ENCODE data around the gene C1orf159. TPM values are rescaled to one million over a fixed set of nuclear protein-coding genes. Genes with fewer than 3 reads are reported as not detected.

The C1orf159 gene
- total and polyA plus RNA-seq, 2 donors from 2014 or later: 8.6 to 14.8 TPM

DNA sequence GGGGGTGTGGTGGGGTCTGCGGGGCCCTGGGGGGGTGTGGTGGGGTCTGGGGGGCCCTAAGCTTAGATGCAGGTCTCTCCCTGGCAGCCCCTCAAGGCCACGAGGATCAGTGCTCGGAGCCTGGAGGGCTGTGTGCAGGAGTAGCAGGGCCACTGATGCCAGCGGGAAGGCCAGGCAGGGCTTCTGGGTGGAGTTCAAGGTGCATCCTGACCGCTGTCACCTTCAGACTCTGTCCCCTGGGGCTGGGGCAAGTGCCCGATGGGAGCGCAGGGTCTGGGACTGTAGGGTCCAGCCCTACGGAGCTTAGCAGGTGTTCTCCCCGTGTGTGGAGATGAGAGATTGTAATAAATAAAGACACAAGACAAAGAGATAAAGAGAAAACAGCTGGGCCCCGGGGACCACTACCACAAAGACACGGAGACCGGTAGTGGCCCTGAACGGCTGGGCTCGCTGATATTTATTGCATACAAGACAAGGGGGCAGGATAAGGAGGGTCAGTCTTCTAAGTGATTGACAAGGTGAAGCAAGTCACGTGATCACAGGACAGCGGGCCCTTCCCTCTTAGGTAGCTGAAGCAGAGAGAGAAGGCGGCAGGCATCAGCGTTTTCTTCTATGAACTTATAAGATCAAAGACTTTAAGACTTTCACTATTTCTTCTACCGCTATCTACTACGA is 50.5 kb downstream of the C1orf159 start:
- Histone ChIP-seq H3K9me3 (ENCODE audit: control insufficient read depth in 2 of 3, insufficient read depth in 1 of 3, low read length in 3 of 3) (no peaks in the 10 kb centered on the region), H3K4me3 (ENCODE audit: low read length in 3 of 3) (no peak overlapping the region), H3K4me1 (ENCODE audit: control insufficient read depth in 2 of 3, insufficient read depth in 2 of 3, low read depth in 1 of 3, low read length in 3 of 3) (peaks cover 0 to 9% (median 0%) of the 10 kb centered on the region in 3 donors), H3K9ac (ENCODE audit: low read length in 3 of 3) (no peak overlapping the region), H3K27ac (ENCODE audit: low read depth in 2 of 2, low read length in 2 of 2) (no peak overlapping the region), H3K36me3 (ENCODE audit: control insufficient read depth in 2 of 3, insufficient read depth in 3 of 3, low read length in 3 of 3) (no peaks in the 10 kb centered on the region), H3K27me3 (ENCODE audit: control insufficient read depth, insufficient read depth, low read length) (peaks cover 2% of the 10 kb centered on the region)
- FAIRE-seq (no peak), DNase-seq (peak in 1 of 5 donors; percentile 26)
- TF ChIP-seq, protein P1, sequence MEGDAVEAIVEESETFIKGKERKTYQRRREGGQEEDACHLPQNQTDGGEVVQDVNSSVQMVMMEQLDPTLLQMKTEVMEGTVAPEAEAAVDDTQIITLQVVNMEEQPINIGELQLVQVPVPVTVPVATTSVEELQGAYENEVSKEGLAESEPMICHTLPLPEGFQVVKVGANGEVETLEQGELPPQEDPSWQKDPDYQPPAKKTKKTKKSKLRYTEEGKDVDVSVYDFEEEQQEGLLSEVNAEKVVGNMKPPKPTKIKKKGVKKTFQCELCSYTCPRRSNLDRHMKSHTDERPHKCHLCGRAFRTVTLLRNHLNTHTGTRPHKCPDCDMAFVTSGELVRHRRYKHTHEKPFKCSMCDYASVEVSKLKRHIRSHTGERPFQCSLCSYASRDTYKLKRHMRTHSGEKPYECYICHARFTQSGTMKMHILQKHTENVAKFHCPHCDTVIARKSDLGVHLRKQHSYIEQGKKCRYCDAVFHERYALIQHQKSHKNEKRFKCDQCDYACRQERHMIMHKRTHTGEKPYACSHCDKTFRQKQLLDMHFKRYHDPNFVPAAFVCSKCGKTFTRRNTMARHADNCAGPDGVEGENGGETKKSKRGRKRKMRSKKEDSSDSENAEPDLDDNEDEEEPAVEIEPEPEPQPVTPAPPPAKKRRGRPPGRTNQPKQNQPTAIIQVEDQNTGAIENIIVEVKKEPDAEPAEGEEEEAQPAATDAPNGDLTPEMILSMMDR (IDR thresholded peaks at IDR 0.05; ENCODE audit: borderline replicate concordance, extremely low read depth, insufficient read depth): no peak
- intact Hi-C loops (cut with DNase I): no loop called here

DNA sequence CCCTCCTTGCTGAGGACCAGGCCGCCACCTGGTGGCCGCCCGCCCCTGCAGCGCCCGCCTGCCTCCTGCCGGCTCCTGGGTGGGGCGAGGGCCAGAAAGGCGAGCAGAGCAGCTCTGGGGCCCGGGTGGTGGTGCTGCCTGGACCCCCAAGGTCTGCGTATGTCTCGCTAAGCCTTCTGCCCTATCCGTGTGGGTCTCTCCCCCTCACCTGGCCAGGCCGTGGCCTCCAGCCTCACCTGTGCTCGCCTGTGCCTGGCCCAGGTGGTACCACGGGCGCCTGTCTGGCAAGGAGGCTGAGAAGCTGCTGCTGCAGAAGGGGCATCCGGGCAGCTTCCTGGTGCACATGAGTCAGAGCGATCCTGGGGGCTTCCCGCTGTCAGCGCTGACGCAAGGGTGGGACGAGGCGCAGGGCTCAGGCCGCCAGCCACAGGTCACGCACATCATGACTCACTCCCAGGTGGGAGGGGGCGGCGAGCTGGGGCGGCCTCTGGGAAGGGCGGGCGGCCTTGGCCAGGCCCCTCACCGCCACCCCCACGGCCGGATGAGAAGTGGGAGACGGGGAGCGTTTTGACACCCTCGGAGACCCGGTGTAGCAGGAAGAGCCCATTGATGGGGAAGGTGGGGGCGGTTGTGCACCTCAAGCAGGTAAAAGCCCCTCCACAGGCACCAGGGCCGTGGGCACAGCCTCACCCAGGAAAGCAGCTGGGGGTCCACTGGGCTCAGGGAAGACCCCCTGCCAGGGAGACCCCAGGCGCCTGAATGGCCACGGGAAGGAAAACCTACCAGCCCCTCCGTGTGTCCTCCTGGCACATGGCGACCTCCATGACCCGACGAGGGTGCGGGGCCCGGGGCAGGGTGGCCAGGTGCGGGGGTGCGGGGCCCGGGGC is 51.7 kb downstream of the C1orf159 start:
- TF ChIP-seq, protein P1 (IDR thresholded peaks at IDR 0.05; ENCODE audit: borderline replicate concordance, extremely low read depth, insufficient read depth): peak; percentile 91
- peaks cover 6% of the 10 kb centered on the region for H3K27me3 ChIP-seq (ENCODE audit: control insufficient read depth, insufficient read depth, low read length)
- peak; percentile 56 to 94 (median 60) for DNase-seq

DNA sequence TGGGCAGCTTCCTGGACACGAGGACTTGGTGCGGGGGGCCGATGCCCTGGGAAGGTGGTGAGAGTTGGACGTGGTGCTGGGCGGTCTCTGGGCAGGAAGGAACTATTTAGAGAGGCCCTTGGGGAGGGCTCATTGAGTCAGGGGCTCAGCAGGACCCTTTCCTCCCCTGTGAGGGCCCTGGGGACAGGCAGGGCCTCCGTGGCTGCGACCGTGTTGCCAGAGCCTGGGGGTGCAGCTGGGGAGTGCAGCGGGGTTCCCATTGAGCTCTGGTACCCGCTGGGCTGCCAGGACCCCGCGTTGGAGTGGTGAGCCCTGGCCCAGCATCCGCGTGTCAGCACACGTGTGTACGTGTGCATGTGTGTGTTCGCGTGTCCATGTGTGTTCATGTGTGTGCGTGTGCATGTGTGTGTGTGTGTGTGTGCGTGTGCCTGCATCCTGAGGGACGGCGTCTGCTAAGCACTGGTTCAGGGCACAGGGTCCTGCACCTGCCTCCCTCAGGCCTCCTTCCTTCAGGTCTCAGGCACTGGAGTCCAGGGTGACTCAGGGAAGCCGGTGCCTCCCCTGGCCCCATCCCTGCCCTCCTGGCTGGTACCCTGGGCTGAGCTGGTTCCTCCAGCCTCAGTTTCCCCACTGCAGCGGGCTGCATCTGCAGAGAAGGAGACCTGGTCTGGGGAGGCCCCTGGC is 52.5 kb downstream of the C1orf159 start:
- Histone ChIP-seq H3K4me3 (ENCODE audit: low read length in 3 of 3) (no peak overlapping the region), H3K36me3 (ENCODE audit: control insufficient read depth in 2 of 3, insufficient read depth in 3 of 3, low read length in 3 of 3) (no peaks in the 10 kb centered on the region), H3K9ac (ENCODE audit: low read length in 3 of 3) (no peak overlapping the region), H3K9me3 (ENCODE audit: control insufficient read depth in 2 of 3, insufficient read depth in 1 of 3, low read length in 3 of 3) (no peaks in the 10 kb centered on the region), H3K4me1 (ENCODE audit: control insufficient read depth in 2 of 3, insufficient read depth in 2 of 3, low read depth in 1 of 3, low read length in 3 of 3) (peaks cover 0 to 16% (median 0%) of the 10 kb centered on the region in 3 donors), H3K27ac (ENCODE audit: low read depth in 2 of 2, low read length in 2 of 2) (no peak overlapping the region), H3K27me3 (ENCODE audit: control insufficient read depth, insufficient read depth, low read length) (peaks cover 6% of the 10 kb centered on the region)
- TF ChIP-seq, protein P1 (IDR thresholded peaks at IDR 0.05; ENCODE audit: borderline replicate concordance, extremely low read depth, insufficient read depth): no peak
- no peak for FAIRE-seq
- no peak for DNase-seq
- intact Hi-C loops (cut with DNase I): no loop called here

More for the DNA sequence above, 51.7 kb downstream of the C1orf159 start:
- H3K4me1 ChIP-seq (ENCODE audit: control insufficient read depth in 2 of 3, insufficient read depth in 2 of 3, low read depth in 1 of 3, low read length in 3 of 3): peaks cover 0 to 12% (median 0%) of the 10 kb centered on the region in 3 donors
- no peak overlapping the region for H3K27ac ChIP-seq (ENCODE audit: low read depth in 2 of 2, low read length in 2 of 2)
- H3K9ac ChIP-seq (ENCODE audit: low read length in 3 of 3): no peak overlapping the region
- intact Hi-C loops (cut with DNase I): no loop called here
- FAIRE-seq: no peak
- H3K9me3 ChIP-seq (ENCODE audit: control insufficient read depth in 2 of 3, insufficient read depth in 1 of 3, low read length in 3 of 3): no peaks in the 10 kb centered on the region
- H3K4me3 ChIP-seq (ENCODE audit: low read length in 3 of 3): no peak overlapping the region
- no peaks in the 10 kb centered on the region for H3K36me3 ChIP-seq (ENCODE audit: control insufficient read depth in 2 of 3, insufficient read depth in 3 of 3, low read length in 3 of 3)

Measured in kidney (tissue), 14 donors.